RWPE1 (cell line): Measurements from ENCODE around the gene DYNLRB1.
A peak's percentile ranks its signal among the peaks of the same experiment; 100 is the strongest.

ENCODE experiments used
- CTCF ChIA-PET: fragments of 350-600 bp; sonication (Branson Sonifier 250); formaldehyde crosslinking; extraction: SDS; loops from one replicate; lab custom pipeline; 2021; lab: Yijun Ruan, JAX
- POLR2A ChIA-PET: fragments of 400-600 bp; formaldehyde crosslinking; extraction: SDS; loops from one replicate; lab custom pipeline; 2020; ENCODE audit warnings: antibody characterized with exemption; ENCODE audit not compliant: low non-redundant PET; lab: Yijun Ruan, JAX
- DNase-seq: peaks from one replicate; pipeline ENCODE4 v3.0.0; 2012; ENCODE audit warnings: low spot score
- H3K27ac ChIP-seq: fragments of 450-650 bp; 2 replicates; pipeline ENCODE4 v1.5.1; 2017
- TF ChIP-seq, protein P1 (sequence below): fragments of 450-650 bp; conservative IDR thresholded peaks from 2 replicates; pipeline ENCODE4 v1.5.1; 2017; ENCODE audit warnings: low read depth, mild to moderate bottlenecking

DYNLRB1 gene

GRCh38 chr20:34537651-34538050, 21.4 kb downstream of the DYNLRB1 start:
- ChIA-PET CTCF (interaction anchor here (1.0 to 1.6 kb wide), 3 partner anchors 13 to 225 kb away, joined by 3 to 11 read pairs (median 3); no protein-coding TSS in a partner anchor), POLR2A (no interaction called here)
- DNase-seq = no peak
- H3K27ac ChIP-seq = peak overlapping the region; percentile 7
- TF ChIP-seq, protein P1, sequence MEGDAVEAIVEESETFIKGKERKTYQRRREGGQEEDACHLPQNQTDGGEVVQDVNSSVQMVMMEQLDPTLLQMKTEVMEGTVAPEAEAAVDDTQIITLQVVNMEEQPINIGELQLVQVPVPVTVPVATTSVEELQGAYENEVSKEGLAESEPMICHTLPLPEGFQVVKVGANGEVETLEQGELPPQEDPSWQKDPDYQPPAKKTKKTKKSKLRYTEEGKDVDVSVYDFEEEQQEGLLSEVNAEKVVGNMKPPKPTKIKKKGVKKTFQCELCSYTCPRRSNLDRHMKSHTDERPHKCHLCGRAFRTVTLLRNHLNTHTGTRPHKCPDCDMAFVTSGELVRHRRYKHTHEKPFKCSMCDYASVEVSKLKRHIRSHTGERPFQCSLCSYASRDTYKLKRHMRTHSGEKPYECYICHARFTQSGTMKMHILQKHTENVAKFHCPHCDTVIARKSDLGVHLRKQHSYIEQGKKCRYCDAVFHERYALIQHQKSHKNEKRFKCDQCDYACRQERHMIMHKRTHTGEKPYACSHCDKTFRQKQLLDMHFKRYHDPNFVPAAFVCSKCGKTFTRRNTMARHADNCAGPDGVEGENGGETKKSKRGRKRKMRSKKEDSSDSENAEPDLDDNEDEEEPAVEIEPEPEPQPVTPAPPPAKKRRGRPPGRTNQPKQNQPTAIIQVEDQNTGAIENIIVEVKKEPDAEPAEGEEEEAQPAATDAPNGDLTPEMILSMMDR = no peak

- ChIA-PET POLR2A (no interaction called here), CTCF (interaction anchor here (0.5 to 1.6 kb wide), 15 partner anchors 8 to 283 kb away, joined by 3 to 11 read pairs (median 3); partner anchors contain the start of gene MAP1LC3A)
- DNase-seq = peak; percentile 42
- no peak overlapping the region; the same call in 1 of the 2 replicates for H3K27ac ChIP-seq
- TF ChIP-seq, protein P1 = peak; percentile 84
Measured at GRCh38 chr20:34538671-34539123, 22.5 kb downstream of the DYNLRB1 start.

- no peak for DNase-seq
- TF ChIP-seq, protein P1 = no peak
- H3K27ac ChIP-seq = 0 out of 2 replicates have a peak overlapping the region, but pooled peaks have one; percentile 0
- ChIA-PET CTCF (interaction anchor here (0.6 to 1.0 kb wide), 6 partner anchors 35 to 1170 kb away, joined by 3 to 5 read pairs (median 4); no protein-coding TSS in a partner anchor), POLR2A (no interaction called here)
Measured at GRCh38 chr20:34539756-34540155, 23.5 kb downstream of the DYNLRB1 start.

DNA sequence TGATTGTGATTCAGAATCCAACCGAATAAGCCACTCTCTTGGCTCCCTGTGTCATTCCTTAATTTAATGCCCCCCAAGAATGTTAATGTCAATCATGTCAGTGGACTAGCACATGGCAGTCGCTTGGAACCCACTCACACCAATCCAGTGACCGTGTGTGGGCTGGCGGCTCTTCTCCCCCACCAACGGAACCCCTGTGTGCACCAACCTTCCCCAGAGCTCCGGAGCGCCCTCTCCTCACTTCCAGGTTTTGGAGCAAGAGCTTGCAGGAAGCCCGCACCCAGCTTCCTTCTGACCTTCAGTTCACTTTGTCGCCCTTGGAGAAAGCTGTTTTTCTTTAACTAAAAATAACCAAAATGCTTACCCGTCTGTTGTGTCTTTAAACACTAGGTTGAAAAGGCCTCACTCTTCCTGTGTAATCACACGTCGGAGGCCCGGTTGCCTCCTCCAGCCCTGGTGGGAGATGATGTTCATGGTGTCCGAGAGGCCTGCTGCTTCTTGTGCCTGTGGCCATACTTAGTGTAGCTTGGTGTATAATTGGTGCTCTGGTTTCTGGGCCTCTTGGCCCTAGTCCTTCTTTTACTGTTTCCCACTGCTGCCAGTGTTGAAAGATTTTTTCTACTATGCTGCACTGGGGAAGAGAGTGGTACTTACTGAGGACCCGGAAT, 24.5 kb downstream of the DYNLRB1 start:
- CTCF ChIA-PET = interaction anchor here (0.6 to 1.2 kb wide), 3 partner anchors 18 to 294 kb away, joined by 3 to 5 read pairs (median 3); no protein-coding TSS in a partner anchor
- no peak for DNase-seq

GRCh38 chr20:34541264-34541901, 25.2 kb downstream of the DYNLRB1 start:
- TF ChIP-seq, protein P1 = no peak
- peak overlapping the region; percentile 5; the same call in 1 of the 2 replicates for H3K27ac ChIP-seq
- ChIA-PET CTCF (interaction anchor here (0.5 to 1.2 kb wide), 2 partner anchors 19 to 285 kb away, joined by 3 to 4 read pairs; no protein-coding TSS in a partner anchor), POLR2A (no interaction called here)
- no peak for DNase-seq

More for the DNA sequence above, 24.5 kb downstream of the DYNLRB1 start:
- POLR2A ChIA-PET = no interaction called here
- TF ChIP-seq, protein P1 = no peak
- peak overlapping the region; percentile 5; the same call in 1 of the 2 replicates for H3K27ac ChIP-seq

DNA sequence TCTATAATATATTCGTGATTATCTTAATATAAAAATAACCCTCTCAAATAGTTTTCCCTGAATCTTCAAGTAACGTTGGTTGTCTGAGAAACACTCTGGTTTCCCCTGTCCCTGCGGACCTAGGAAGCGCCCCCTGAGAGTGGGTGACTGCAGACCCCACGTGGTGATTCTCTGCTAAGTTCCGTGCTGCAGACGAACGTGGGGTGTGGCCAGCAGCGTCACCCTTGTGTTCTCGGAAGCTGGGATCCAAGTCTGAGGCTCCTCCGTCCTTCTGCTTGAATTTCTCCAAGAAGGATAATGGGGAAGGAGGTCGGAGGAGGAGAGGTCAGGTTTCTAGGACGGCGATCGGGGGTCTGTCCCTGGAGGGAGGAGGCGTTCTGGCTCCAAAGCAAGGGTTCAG, 25.7 kb downstream of the DYNLRB1 start:
- TF ChIP-seq, protein P1 = no peak
- no peak overlapping the region for H3K27ac ChIP-seq
- ChIA-PET POLR2A (no interaction called here), CTCF (interaction anchor here (0.5 to 0.7 kb wide), 2 partner anchors 40 to 285 kb away, joined by 4 to 7 read pairs; no protein-coding TSS in a partner anchor)
- DNase-seq = no peak
